ENCODE data around the gene ADISSP.
A peak's percentile ranks its signal among the peaks of the same experiment; 100 is the strongest.

ADISSP gene

DNA sequence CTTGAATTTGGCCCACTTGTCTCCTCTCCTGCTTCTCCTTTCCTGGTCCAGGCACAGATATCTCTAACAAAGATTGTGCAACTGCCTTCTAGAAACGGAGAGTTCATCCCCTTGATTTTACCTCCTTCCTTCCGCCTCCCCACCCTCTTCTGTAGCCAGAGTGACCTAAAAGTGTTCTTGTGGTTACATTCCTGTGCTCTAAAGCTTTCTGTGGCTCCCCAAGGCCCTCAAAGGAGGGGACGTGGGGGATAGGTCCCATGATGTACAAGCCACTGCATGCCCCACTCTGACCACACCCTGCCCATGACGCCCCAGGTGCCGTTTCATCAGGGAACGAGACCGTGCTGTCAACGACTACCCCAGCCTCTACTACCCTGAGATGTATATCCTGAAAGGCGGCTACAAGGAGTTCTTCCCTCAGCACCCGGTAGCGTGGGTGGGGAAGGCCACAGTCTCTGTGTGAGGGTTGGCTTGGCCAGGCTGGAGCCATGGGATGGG lies 36.8 kb upstream of the ADISSP start:
- H3K36me3 ChIP-seq (ENCODE audit: control insufficient read depth, insufficient read depth, low read length) = peaks cover 55% of the 10 kb centered on the region
- no peak overlapping the region for H3K9ac ChIP-seq (ENCODE audit: low read depth, low read length)
- peaks cover 32% of the 10 kb centered on the region for H3K4me1 ChIP-seq (ENCODE audit: control insufficient read depth, insufficient read depth, low read length)
- no peaks in the 10 kb centered on the region for H3K9me3 ChIP-seq (ENCODE audit: control insufficient read depth, insufficient read depth, low read length)
- no peak overlapping the region for H3K4me3 ChIP-seq (ENCODE audit: low read depth, low read length)
- H3K27ac ChIP-seq (ENCODE audit: low read depth, low read length) = no peak overlapping the region
- H3K27me3 ChIP-seq (ENCODE audit: control insufficient read depth, insufficient read depth, low read length) = no peaks in the 10 kb centered on the region

DNA sequence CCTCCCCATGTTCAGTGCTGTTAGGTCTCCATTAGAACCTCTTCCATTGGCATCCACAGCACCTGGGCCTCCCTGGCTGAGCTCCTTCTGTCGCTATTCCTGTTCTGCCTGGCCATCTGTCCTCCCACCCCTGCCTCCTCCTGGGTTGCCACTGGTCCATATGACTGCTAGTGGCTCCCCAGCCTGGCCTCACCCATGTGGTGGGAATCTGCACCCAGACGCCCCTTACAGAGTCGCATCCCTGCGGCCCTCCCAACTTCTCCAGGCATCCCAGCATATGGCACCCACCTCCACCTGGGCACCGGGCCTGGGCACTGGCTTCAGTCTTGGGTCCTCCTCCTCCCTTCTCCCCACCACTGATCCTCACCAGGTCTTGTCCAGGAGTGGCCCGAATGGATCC lies 36.3 kb upstream of the ADISSP start:
- no peak overlapping the region for H3K9ac ChIP-seq (ENCODE audit: low read depth, low read length)
- H3K27me3 ChIP-seq (ENCODE audit: control insufficient read depth, insufficient read depth, low read length) = no peaks in the 10 kb centered on the region
- H3K4me3 ChIP-seq (ENCODE audit: low read depth, low read length) = no peak overlapping the region
- peaks cover 55% of the 10 kb centered on the region for H3K36me3 ChIP-seq (ENCODE audit: control insufficient read depth, insufficient read depth, low read length)
- no peaks in the 10 kb centered on the region for H3K9me3 ChIP-seq (ENCODE audit: control insufficient read depth, insufficient read depth, low read length)
- H3K27ac ChIP-seq (ENCODE audit: low read depth, low read length) = no peak overlapping the region
- H3K4me1 ChIP-seq (ENCODE audit: control insufficient read depth, insufficient read depth, low read length) = peaks cover 37% of the 10 kb centered on the region

DNA sequence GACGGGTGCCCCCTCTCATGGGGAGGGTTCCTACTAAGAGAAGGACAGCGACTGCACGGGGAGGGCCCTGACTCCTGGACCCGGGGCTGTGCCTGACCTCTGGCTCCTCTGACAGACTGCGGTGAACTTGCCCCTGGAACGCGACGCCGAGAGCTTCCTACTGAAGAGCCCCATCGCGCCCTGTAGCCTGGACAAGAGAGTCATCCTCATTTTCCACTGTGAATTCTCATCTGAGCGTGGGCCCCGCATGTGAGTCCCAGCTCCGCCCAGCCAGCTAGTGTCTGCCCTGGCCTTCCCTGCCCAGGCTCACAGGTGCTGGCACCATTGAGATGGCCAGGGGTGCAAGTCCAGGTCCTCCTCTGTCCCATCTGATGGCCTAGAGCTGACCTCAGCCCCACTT lies 35.7 kb upstream of the ADISSP start:
- H3K27ac ChIP-seq (ENCODE audit: low read depth, low read length) = no peak overlapping the region
- H3K4me1 ChIP-seq (ENCODE audit: control insufficient read depth, insufficient read depth, low read length) = peaks cover 40% of the 10 kb centered on the region
- no peak overlapping the region for H3K4me3 ChIP-seq (ENCODE audit: low read depth, low read length)
- H3K9me3 ChIP-seq (ENCODE audit: control insufficient read depth, insufficient read depth, low read length) = no peaks in the 10 kb centered on the region
- no peak overlapping the region for H3K9ac ChIP-seq (ENCODE audit: low read depth, low read length)
- H3K27me3 ChIP-seq (ENCODE audit: control insufficient read depth, insufficient read depth, low read length) = no peaks in the 10 kb centered on the region
- peaks cover 59% of the 10 kb centered on the region for H3K36me3 ChIP-seq (ENCODE audit: control insufficient read depth, insufficient read depth, low read length)

DNA sequence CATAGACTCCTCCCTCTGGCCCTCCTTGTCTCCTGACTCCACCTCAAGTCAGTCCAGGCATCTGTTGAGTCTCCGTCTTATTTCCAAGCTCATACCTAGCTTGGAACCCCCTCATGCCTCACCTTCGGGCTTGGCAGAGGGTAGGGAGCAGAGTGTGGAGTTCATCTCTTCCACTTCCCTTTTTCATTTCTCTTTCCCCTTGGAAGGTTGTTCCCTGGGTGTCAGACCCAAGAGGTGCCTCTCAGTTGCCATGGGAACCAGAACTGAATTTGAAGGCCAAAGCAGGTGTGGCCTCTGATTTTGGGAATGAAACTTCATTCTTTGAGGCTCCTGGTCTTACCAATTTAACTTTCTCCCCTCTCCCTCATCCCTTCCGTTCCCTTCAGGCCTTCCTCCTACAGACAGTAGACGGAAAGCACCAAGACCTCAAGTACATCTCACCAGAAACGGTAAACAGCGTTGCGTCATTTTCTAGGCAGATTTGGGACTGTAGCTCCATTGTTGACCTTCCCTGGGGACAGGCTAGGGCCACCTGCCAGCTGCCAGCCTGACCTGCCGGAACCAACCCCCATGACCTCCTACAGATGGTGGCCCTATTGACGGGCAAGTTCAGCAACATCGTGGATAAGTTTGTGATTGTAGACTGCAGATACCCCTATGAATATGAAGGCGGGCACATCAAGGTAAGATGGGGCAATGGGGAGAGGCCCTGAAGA lies 35.1 kb upstream of the ADISSP start:
- H3K4me1 ChIP-seq (ENCODE audit: control insufficient read depth, insufficient read depth, low read length) = peaks cover 36% of the 10 kb centered on the region
- H3K9ac ChIP-seq (ENCODE audit: low read depth, low read length) = no peak overlapping the region
- no peaks in the 10 kb centered on the region for H3K9me3 ChIP-seq (ENCODE audit: control insufficient read depth, insufficient read depth, low read length)
- H3K27me3 ChIP-seq (ENCODE audit: control insufficient read depth, insufficient read depth, low read length) = no peaks in the 10 kb centered on the region
- no peak overlapping the region for H3K27ac ChIP-seq (ENCODE audit: low read depth, low read length)
- H3K4me3 ChIP-seq (ENCODE audit: low read depth, low read length) = no peak overlapping the region
- peaks cover 61% of the 10 kb centered on the region for H3K36me3 ChIP-seq (ENCODE audit: control insufficient read depth, insufficient read depth, low read length)

DNA sequence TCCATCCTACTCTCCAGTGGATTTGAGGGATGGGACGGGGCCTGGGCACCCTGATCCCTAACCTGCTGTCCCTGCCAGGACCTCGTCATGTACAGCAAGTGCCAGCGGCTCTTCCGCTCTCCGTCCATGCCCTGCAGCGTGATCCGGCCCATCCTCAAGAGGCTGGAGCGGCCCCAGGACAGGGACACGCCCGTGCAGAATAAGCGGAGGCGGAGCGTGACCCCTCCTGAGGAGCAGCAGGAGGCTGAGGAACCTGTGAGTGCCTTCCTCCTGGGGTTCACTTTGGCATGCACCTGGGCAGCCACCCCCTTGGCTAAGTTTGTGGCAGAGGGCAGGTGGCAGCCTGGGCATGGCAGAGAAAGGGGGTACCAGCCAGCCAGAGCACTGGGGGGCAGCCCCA lies 34.3 kb upstream of the ADISSP start:
- peaks cover 34% of the 10 kb centered on the region for H3K4me1 ChIP-seq (ENCODE audit: control insufficient read depth, insufficient read depth, low read length)
- H3K36me3 ChIP-seq (ENCODE audit: control insufficient read depth, insufficient read depth, low read length) = peaks cover 61% of the 10 kb centered on the region
- H3K9ac ChIP-seq (ENCODE audit: low read depth, low read length) = no peak overlapping the region
- no peaks in the 10 kb centered on the region for H3K27me3 ChIP-seq (ENCODE audit: control insufficient read depth, insufficient read depth, low read length)
- no peak overlapping the region for H3K4me3 ChIP-seq (ENCODE audit: low read depth, low read length)
- H3K9me3 ChIP-seq (ENCODE audit: control insufficient read depth, insufficient read depth, low read length) = no peaks in the 10 kb centered on the region
- H3K27ac ChIP-seq (ENCODE audit: low read depth, low read length) = no peak overlapping the region

DNA sequence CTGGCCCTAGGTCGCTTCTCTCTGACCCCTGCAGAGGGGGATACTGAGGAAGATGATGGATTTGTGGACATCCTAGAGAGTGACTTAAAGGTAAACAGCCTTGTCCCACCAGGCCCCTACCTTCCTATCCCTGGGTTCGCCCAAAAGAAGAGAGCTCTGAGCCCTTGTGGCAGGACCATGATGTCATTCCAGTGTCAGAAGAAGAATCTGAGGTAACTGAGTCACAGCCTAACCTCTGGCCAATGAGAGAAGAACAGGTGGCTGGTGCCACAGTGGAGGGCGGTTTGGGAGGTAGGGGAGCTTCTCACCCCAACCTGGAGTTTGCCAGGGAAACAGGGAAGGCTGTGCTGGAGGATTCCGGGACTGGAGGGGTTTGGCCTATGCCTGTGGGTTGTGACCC lies 33.7 kb upstream of the ADISSP start:
- Histone ChIP-seq H3K9me3 (ENCODE audit: control insufficient read depth, insufficient read depth, low read length) (no peaks in the 10 kb centered on the region), H3K9ac (ENCODE audit: low read depth, low read length) (no peak overlapping the region), H3K27ac (ENCODE audit: low read depth, low read length) (no peak overlapping the region), H3K27me3 (ENCODE audit: control insufficient read depth, insufficient read depth, low read length) (no peaks in the 10 kb centered on the region), H3K36me3 (ENCODE audit: control insufficient read depth, insufficient read depth, low read length) (peaks cover 61% of the 10 kb centered on the region), H3K4me3 (ENCODE audit: low read depth, low read length) (no peak overlapping the region), H3K4me1 (ENCODE audit: control insufficient read depth, insufficient read depth, low read length) (peaks cover 34% of the 10 kb centered on the region)

DNA sequence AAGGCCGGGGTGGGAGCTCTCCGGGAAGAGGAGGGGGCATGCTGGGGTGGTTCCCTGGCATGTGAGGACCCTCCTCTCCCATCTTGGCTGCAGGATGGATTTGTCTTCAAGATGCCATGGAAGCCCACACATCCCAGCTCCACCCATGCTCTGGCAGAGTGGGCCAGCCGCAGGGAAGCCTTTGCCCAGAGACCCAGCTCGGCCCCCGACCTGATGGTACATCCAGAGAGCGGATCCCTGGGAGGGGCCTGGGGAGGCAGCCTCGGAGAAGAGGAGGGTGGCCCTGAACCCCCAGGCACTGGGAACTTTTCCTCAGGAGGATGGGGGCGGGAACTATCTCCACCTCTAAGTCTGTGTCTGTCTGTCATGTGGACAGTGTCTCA lies 33.3 kb upstream of the ADISSP start:
- no peak overlapping the region for H3K9ac ChIP-seq (ENCODE audit: low read depth, low read length)
- H3K4me1 ChIP-seq (ENCODE audit: control insufficient read depth, insufficient read depth, low read length) = peaks cover 34% of the 10 kb centered on the region
- no peak overlapping the region for H3K4me3 ChIP-seq (ENCODE audit: low read depth, low read length)
- no peaks in the 10 kb centered on the region for H3K9me3 ChIP-seq (ENCODE audit: control insufficient read depth, insufficient read depth, low read length)
- H3K36me3 ChIP-seq (ENCODE audit: control insufficient read depth, insufficient read depth, low read length) = peaks cover 56% of the 10 kb centered on the region
- peak overlapping the region; percentile 25 for H3K27ac ChIP-seq (ENCODE audit: low read depth, low read length)
- H3K27me3 ChIP-seq (ENCODE audit: control insufficient read depth, insufficient read depth, low read length) = no peaks in the 10 kb centered on the region

DNA sequence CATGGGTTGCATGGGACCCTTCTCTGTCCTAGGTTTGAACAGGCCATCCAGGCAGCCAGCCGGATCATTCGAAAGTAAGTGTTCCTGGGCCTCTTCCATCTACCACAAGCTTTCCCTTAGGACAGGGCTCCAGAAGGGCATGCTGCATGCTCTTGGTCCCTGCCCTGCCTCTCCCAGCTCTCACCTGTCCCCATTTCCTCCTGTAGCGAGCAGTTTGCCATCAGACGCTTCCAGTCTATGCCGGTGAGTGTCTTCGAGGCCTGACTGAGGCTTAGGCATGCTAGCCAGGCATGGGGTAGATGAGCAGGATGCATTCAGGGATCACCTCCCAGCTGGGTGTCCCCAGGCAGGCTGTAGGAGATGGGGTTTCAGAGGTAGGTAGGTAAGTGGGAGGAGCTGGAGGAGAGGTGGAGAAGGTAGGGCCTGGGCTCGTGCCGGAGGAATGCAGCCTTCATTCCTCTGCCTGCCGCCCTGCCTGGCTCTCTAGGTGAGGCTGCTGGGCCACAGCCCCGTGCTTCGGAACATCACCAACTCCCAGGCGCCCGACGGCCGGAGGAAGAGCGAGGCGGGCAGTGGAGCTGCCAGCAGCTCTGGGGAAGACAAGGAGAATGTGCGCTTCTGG lies 32.8 kb upstream of the ADISSP start:
- H3K4me1 ChIP-seq (ENCODE audit: control insufficient read depth, insufficient read depth, low read length) = peaks cover 34% of the 10 kb centered on the region
- H3K36me3 ChIP-seq (ENCODE audit: control insufficient read depth, insufficient read depth, low read length) = peaks cover 51% of the 10 kb centered on the region
- peak overlapping the region; percentile 76 for H3K27ac ChIP-seq (ENCODE audit: low read depth, low read length)
- H3K9me3 ChIP-seq (ENCODE audit: control insufficient read depth, insufficient read depth, low read length) = no peaks in the 10 kb centered on the region
- H3K9ac ChIP-seq (ENCODE audit: low read depth, low read length) = no peak overlapping the region
- no peaks in the 10 kb centered on the region for H3K27me3 ChIP-seq (ENCODE audit: control insufficient read depth, insufficient read depth, low read length)
- H3K4me3 ChIP-seq (ENCODE audit: low read depth, low read length) = no peak overlapping the region

DNA sequence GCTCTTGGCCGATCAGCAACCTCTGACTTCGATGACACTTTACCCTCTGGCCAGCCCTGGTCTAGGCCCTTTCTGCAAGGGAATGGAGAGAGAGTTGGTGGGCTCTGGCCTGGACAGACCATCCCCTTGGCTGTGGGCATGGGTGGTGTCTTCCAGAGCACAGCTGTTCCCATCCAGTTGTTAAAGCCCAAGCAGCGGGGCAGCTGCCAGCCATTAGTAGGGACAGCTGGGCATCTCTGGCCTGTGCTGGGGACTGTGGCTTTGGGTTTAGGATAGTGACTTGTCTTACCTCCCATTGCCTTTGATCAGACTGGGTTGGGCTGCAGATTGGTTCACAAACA lies 31.3 kb upstream of the ADISSP start:
- Histone ChIP-seq H3K9me3 (ENCODE audit: control insufficient read depth, insufficient read depth, low read length) (no peaks in the 10 kb centered on the region), H3K36me3 (ENCODE audit: control insufficient read depth, insufficient read depth, low read length) (peaks cover 38% of the 10 kb centered on the region), H3K4me3 (ENCODE audit: low read depth, low read length) (no peak overlapping the region; the same call in 1 of the 2 replicates), H3K4me1 (ENCODE audit: control insufficient read depth, insufficient read depth, low read length) (peaks cover 34% of the 10 kb centered on the region), H3K9ac (ENCODE audit: low read depth, low read length) (no peak overlapping the region), H3K27ac (ENCODE audit: low read depth, low read length) (peak overlapping the region; percentile 76), H3K27me3 (ENCODE audit: control insufficient read depth, insufficient read depth, low read length) (no peaks in the 10 kb centered on the region)

DNA sequence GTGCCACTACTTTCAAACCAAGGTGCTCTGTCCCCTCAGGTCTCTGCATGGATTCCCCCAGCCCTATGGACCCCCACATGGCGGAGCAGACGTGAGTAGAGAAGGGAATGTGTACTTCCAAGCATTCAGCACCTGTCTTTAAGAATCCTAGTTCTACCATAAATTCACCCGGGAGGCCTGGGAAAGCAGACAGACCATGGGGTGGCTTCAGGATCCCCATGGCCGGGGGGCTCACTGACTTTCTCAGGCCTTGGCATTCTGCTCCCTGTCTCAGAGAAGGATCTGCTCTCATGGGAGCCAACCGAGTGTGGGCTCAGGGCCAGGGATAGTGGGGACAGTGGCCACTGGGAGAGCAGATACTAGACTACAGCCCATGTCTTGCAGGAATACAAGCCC lies 30.8 kb upstream of the ADISSP start:
- Histone ChIP-seq H3K27ac (ENCODE audit: low read depth, low read length) (no peak overlapping the region), H3K9ac (ENCODE audit: low read depth, low read length) (no peak overlapping the region), H3K36me3 (ENCODE audit: control insufficient read depth, insufficient read depth, low read length) (peaks cover 33% of the 10 kb centered on the region)

DNA sequence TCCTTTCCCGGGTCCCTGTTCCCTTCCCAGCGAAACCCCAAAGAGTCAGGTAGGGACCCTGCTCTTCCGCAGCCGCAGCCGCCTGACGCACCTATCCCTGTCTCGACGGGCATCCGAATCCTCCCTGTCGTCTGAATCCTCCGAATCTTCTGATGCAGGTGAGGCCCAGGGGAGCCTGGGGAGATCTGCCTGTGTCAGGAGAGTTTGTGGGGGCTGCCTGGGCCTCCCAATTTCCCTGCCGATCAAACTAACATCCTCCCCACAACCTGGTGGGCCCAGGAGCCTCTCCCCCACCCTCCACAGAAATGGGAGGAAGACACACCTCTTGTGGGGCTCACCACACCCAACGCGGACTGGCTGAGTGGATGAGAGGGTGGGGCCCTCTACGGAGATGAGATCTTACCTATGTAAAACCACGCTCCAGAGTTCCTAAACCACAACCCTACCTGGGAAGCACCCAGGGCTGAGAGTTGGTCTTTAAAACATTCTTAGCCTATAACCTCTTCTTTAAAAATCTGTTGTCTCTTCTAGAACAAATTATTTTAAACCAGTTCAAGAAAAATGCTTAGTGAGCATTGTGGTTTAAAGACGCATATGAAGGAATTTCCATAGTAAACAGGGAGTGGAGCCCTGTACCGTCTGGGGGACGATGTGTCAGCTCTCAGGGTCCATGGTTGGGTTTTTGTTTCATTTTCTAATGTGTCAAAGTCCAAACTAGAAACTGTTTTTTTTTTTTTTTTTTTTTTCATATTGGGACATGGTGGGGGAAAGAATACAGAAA lies 30.2 kb upstream of the ADISSP start:
- Histone ChIP-seq H3K27ac (ENCODE audit: low read depth, low read length) (no peak overlapping the region), H3K27me3 (ENCODE audit: control insufficient read depth, insufficient read depth, low read length) (no peaks in the 10 kb centered on the region), H3K36me3 (ENCODE audit: control insufficient read depth, insufficient read depth, low read length) (peaks cover 27% of the 10 kb centered on the region), H3K4me1 (ENCODE audit: control insufficient read depth, insufficient read depth, low read length) (peaks cover 34% of the 10 kb centered on the region), H3K9me3 (ENCODE audit: control insufficient read depth, insufficient read depth, low read length) (no peaks in the 10 kb centered on the region), H3K9ac (ENCODE audit: low read depth, low read length) (no peak overlapping the region), H3K4me3 (ENCODE audit: low read depth, low read length) (peak overlapping the region; percentile 65; the same call in 1 of the 2 replicates)

More for the DNA sequence above, 30.8 kb upstream of the ADISSP start:
- Histone ChIP-seq H3K9me3 (ENCODE audit: control insufficient read depth, insufficient read depth, low read length) (no peaks in the 10 kb centered on the region), H3K4me3 (ENCODE audit: low read depth, low read length) (no peak overlapping the region), H3K27me3 (ENCODE audit: control insufficient read depth, insufficient read depth, low read length) (no peaks in the 10 kb centered on the region), H3K4me1 (ENCODE audit: control insufficient read depth, insufficient read depth, low read length) (peaks cover 34% of the 10 kb centered on the region)
